GM23248 (cell line): Measurements from ENCODE around the gene PTCSC3.

ENCODE experiments used
- EZH2 ChIP-seq: fragments of 200-600 bp; sonication (generic); IDR thresholded peaks from 2 replicates; pipeline ENCODE4 v1.6.1; 2018; ENCODE audit warnings: antibody characterized with exemption, mild to moderate bottlenecking; ENCODE audit not compliant: insufficient read depth, poor library complexity, severe bottlenecking
- EZH2phosphoT487 ChIP-seq: fragments of 200-600 bp; sonication (generic); IDR thresholded peaks from 2 replicates; pipeline ENCODE4 v1.6.1; 2018; ENCODE audit warnings: antibody characterized with exemption, moderate library complexity, mild to moderate bottlenecking, low read depth; ENCODE audit not compliant: insufficient read depth

GRCh38 chr14:36087411-36087810, 89.1 kb downstream of the PTCSC3 start:
- TF ChIP-seq EZH2phosphoT487 = no peak
- TF ChIP-seq EZH2 = no peak
